Astrocyte (in vitro differentiated cells and primary cell): Measurements from ENCODE around the gene RCE1. TPM values are rescaled to one million over a fixed set of nuclear protein-coding genes. Genes with fewer than 3 reads are reported as not detected.

Experiments used
- DNase-seq: peaks from one replicate; pipeline ENCODE4 v3.0.0-alpha.2; 2010; ENCODE audit warnings: low read depth
- FAIRE-seq: peaks from 2 replicates; lab custom pipeline; 2011; peaks lifted over from hg19 to GRCh38; lab: Jason Lieb, UNC
- H2AFZ ChIP-seq: 2 replicates; pipeline ENCODE4 v1.6.0; 2012; ENCODE audit warnings: low read depth, low read length, inconsistent platforms
- H3K27ac ChIP-seq: 2 replicates; pipeline ENCODE4 v1.5.1; 2011; ENCODE audit warnings: low read depth, low read length, inconsistent platforms
- H3K27me3 ChIP-seq: 2 replicates; pipeline ENCODE4 v1.6.0; 2011; ENCODE audit warnings: low read length, inconsistent platforms; ENCODE audit not compliant: insufficient read depth
- H3K36me3 ChIP-seq: 2 replicates; pipeline ENCODE4 v1.5.1; 2011; ENCODE audit warnings: low read length, inconsistent platforms; ENCODE audit not compliant: insufficient read depth
- H3K4me1 ChIP-seq: 2 replicates; pipeline ENCODE4 v1.5.1; 2011; ENCODE audit warnings: low read length, inconsistent platforms; ENCODE audit not compliant: insufficient read depth
- H3K4me2 ChIP-seq: 2 replicates; pipeline ENCODE4 v1.6.0; 2012; ENCODE audit warnings: low read length, inconsistent platforms
- H3K4me3 ChIP-seq: 2 replicates; pipeline ENCODE4 v1.5.1; 2011; ENCODE audit warnings: low read depth, mild to moderate bottlenecking, low read length, inconsistent platforms; ENCODE audit not compliant: insufficient read depth
- H3K79me2 ChIP-seq: 2 replicates; pipeline ENCODE4 v1.6.0; 2012; ENCODE audit warnings: mild to moderate bottlenecking, low read length, inconsistent platforms; ENCODE audit not compliant: insufficient read depth
- H3K9ac ChIP-seq: 2 replicates; pipeline ENCODE4 v1.6.0; 2012; ENCODE audit warnings: mild to moderate bottlenecking, low read length, inconsistent platforms
- H3K9me3 ChIP-seq: 2 replicates; pipeline ENCODE4 v1.5.1; 2012; ENCODE audit warnings: low read depth, mild to moderate bottlenecking, low read length, inconsistent platforms; ENCODE audit not compliant: insufficient read depth
- H4K20me1 ChIP-seq: 2 replicates; pipeline ENCODE4 v1.6.0; 2012; ENCODE audit warnings: low read length, inconsistent platforms; ENCODE audit not compliant: insufficient read depth
- H3K27ac Mint-ChIP-seq: one replicate; pipeline ENCODE4 v1.8.0; 2021; ENCODE audit warnings: mild to moderate bottlenecking, mixed read lengths; ENCODE audit not compliant: unreplicated experiment
- H3K27me3 Mint-ChIP-seq: one replicate; pipeline ENCODE4 v1.8.0; 2021; ENCODE audit warnings: low read depth, mixed read lengths; ENCODE audit not compliant: unreplicated experiment
- H3K36me3 Mint-ChIP-seq: one replicate; pipeline ENCODE4 v1.8.0; 2021; ENCODE audit warnings: low read depth, mixed read lengths; ENCODE audit not compliant: unreplicated experiment
- H3K4me1 Mint-ChIP-seq: one replicate; pipeline ENCODE4 v1.8.0; 2021; ENCODE audit warnings: low read depth, mixed read lengths; ENCODE audit not compliant: unreplicated experiment
- H3K4me3 Mint-ChIP-seq: one replicate; pipeline ENCODE4 v1.8.0; 2021; ENCODE audit warnings: mild to moderate bottlenecking, moderate library complexity, mixed read lengths; ENCODE audit not compliant: unreplicated experiment
- H3K9me3 Mint-ChIP-seq: one replicate; pipeline ENCODE4 v1.8.0; 2021; ENCODE audit warnings: mild to moderate bottlenecking, mixed read lengths; ENCODE audit not compliant: unreplicated experiment
- EZH2 ChIP-seq: IDR thresholded peaks from 2 replicates; pipeline ENCODE4 v1.6.1; 2012; ENCODE audit warnings: mild to moderate bottlenecking, low read length, inconsistent platforms; ENCODE audit not compliant: insufficient read depth
- total RNA-seq: library from RNA; stranded (reverse); gene quantifications from 2 replicates; pipeline ENCODE4 v1.2.1, GENCODE V29; 2021
- TF ChIP-seq, protein P1 (sequence below): IDR thresholded peaks from 2 replicates; pipeline ENCODE4 v1.5.1; 2011; ENCODE audit warnings: low read depth, mild to moderate bottlenecking, inconsistent platforms, low read length, moderate library complexity; ENCODE audit not compliant: insufficient read depth

The RCE1 gene
- total RNA-seq, 1 donor from 2014 or later, result 19.8 TPM

DNA sequence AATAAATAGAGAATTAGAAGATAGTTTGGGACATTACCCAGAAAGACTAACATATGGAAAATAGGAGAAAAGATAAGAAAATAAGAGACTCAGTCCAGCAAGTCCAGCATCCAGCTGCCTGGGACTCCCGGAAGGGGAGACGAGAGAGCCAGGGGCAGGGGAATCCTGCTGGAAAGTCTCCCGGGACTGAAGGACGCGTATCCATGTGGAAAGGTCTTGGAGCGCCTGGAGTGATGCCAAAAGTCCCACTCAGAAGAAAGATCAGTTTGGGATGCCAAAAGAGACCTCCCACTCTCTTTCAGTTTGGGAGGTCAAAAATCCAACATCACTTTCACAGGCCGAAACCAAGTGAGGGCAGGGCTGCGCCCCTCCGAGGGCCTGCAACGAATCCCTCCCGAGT lies 44.3 kb downstream of the RCE1 start:
- Histone ChIP-seq H3K4me1 (peaks cover 36% of the 10 kb centered on the region), H3K9me3 (no peaks in the 10 kb centered on the region), H3K27me3 (no peaks in the 10 kb centered on the region), H4K20me1 (no peaks in the 10 kb centered on the region), H3K79me2 (no peaks in the 10 kb centered on the region), H3K4me2 (peak overlapping the region; percentile 77), H3K27ac (peak overlapping the region; percentile 5), H2AFZ (no peak overlapping the region), H3K9ac (no peak overlapping the region), H3K4me3 (no peak overlapping the region), H3K36me3 (no peaks in the 10 kb centered on the region)
- Mint-ChIP-seq H3K9me3 (no peaks in the 10 kb centered on the region), H3K4me3 (no peak overlapping the region), H3K27me3 (no peaks in the 10 kb centered on the region), H3K4me1 (peaks cover 22% of the 10 kb centered on the region), H3K27ac (no peak overlapping the region), H3K36me3 (no peaks in the 10 kb centered on the region)
- no peak for FAIRE-seq
- TF ChIP-seq, protein P1, sequence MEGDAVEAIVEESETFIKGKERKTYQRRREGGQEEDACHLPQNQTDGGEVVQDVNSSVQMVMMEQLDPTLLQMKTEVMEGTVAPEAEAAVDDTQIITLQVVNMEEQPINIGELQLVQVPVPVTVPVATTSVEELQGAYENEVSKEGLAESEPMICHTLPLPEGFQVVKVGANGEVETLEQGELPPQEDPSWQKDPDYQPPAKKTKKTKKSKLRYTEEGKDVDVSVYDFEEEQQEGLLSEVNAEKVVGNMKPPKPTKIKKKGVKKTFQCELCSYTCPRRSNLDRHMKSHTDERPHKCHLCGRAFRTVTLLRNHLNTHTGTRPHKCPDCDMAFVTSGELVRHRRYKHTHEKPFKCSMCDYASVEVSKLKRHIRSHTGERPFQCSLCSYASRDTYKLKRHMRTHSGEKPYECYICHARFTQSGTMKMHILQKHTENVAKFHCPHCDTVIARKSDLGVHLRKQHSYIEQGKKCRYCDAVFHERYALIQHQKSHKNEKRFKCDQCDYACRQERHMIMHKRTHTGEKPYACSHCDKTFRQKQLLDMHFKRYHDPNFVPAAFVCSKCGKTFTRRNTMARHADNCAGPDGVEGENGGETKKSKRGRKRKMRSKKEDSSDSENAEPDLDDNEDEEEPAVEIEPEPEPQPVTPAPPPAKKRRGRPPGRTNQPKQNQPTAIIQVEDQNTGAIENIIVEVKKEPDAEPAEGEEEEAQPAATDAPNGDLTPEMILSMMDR, result no peak
- no peak for TF ChIP-seq EZH2
- no peak for DNase-seq

DNA sequence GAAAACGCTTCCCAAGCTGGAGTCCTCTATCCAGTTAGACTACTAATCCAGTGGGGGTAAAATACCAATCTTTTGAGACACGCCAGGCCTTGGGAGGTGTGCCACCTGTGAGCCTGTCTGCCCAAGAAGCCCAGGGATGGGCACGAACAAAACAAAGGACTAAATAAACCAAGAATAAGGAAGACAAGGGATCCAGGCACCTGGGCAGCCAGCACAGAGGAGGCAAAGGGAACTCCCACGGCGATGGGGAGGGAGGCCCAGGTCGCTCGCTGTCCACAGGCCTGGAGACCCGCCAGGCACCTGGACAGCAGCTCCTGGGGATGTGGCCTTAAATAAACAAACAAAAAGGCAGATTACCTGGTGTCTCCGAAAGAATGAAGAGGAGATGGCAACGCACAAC lies 45.0 kb downstream of the RCE1 start:
- TF ChIP-seq EZH2, result no peak
- TF ChIP-seq, protein P1, result no peak
- no peaks in the 10 kb centered on the region for H3K79me2 ChIP-seq
- Mint-ChIP-seq H3K4me3 (no peak overlapping the region), H3K36me3 (no peaks in the 10 kb centered on the region), H3K9me3 (no peaks in the 10 kb centered on the region), H3K27me3 (no peaks in the 10 kb centered on the region), H3K4me1 (peaks cover 28% of the 10 kb centered on the region), H3K27ac (no peak overlapping the region)
- H3K27me3 ChIP-seq, result no peaks in the 10 kb centered on the region
- DNase-seq, result no peak
- no peak overlapping the region for H3K4me2 ChIP-seq
- H3K4me1 ChIP-seq, result peaks cover 34% of the 10 kb centered on the region
- no peak overlapping the region for H3K4me3 ChIP-seq
- no peaks in the 10 kb centered on the region for H4K20me1 ChIP-seq
- H3K27ac ChIP-seq, result no peak overlapping the region
- H3K9me3 ChIP-seq, result no peaks in the 10 kb centered on the region
- H3K36me3 ChIP-seq, result no peaks in the 10 kb centered on the region
- H2AFZ ChIP-seq, result no peak overlapping the region
- no peak for FAIRE-seq
- no peak overlapping the region for H3K9ac ChIP-seq

DNA sequence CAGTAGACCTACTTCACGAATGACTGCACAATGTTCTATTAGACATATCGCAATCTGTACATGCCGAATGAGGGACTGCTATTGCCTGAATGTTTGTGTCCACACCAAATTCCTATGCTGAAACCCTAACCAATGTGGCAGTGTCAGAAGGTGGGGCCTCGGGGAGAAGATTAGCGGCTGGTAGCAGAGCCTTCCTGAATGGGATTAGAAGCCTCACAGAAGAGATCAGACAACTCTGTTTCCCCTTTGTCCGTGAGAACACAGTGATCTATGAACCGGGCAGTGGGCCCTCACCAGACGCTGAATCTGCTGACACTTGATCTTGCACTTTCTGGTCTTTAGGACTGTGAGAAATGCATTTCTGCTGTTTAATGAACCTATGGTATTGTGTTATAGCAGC lies 46.7 kb downstream of the RCE1 start:
- no peak for FAIRE-seq
- H2AFZ ChIP-seq, result no peak overlapping the region
- no peak overlapping the region for H3K9ac ChIP-seq
- H3K4me2 ChIP-seq, result no peak overlapping the region
- H4K20me1 ChIP-seq, result no peaks in the 10 kb centered on the region
- no peak overlapping the region for H3K27ac Mint-ChIP-seq
- peaks cover 2% of the 10 kb centered on the region for H3K27me3 ChIP-seq
- no peak overlapping the region for H3K27ac ChIP-seq
- no peak overlapping the region for H3K4me3 Mint-ChIP-seq
- H3K4me1 Mint-ChIP-seq, result peaks cover 27% of the 10 kb centered on the region
- H3K79me2 ChIP-seq, result no peaks in the 10 kb centered on the region
- DNase-seq, result no peak
- H3K4me1 ChIP-seq, result peaks cover 30% of the 10 kb centered on the region
- no peak for TF ChIP-seq EZH2
- TF ChIP-seq, protein P1, result no peak
- no peak overlapping the region for H3K4me3 ChIP-seq
- no peaks in the 10 kb centered on the region for H3K36me3 Mint-ChIP-seq
- no peaks in the 10 kb centered on the region for H3K9me3 Mint-ChIP-seq
- no peaks in the 10 kb centered on the region for H3K27me3 Mint-ChIP-seq
- no peaks in the 10 kb centered on the region for H3K36me3 ChIP-seq
- no peaks in the 10 kb centered on the region for H3K9me3 ChIP-seq
